HuH-7.5 (cell line): Measurements from ENCODE around the gene GIPC3.

ENCODE experiments used
- DNase-seq: peaks from one replicate; pipeline ENCODE4 v3.0.0; 2011; ENCODE audit warnings: low spot score

The GIPC3 gene

DNA sequence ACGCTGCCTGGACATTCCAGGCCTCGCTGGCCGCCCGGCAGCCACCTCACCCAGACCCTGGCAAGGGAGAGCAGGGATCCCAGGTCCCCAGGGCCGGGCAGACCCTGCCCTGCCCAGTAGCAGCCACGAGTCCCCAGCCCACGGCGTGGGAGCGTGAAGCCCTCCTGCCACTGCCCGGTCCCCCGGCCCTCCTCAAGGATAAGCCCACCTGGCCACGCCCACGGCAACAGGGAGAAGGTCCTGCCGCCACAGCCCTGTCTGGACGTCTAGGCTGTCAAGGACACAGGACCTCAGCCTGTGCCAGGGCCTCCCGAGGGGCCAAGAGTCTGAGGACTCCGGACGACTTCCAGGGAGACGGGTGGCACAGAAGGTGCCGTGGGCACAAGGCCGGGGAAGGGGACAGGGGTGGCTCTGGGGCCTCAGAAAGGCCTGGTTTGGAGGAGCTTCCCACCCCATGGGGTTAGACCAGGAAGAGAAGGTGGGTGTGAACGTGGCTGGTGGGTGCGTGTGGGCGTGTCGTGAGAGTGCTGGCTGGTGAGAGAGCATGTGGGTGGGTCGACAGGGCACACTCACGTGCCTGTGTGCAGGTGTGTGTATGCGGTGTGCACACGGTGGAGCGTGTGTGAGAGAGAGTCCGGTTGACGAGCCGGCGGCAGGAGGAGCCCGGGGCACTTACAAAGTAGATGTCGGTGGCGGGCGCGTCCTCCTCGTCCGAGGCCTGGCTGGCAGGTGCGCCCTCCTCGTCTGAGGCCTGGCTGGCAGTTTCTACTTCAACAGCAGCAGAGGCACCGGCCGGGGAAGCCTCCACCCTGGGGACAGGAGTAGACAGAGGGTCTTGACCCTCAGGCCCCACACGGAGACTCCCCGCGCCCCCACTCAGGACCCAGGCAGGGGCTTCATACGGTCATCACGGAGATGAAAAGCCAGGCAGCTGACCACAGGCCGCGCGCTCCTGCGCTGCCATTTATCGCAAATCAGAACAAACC is 53.2 kb downstream of the GIPC3 start:
- DNase-seq, result no peak

- no peak for DNase-seq
Observed at GRCh38 chr19:3639479-3639878, 54.2 kb downstream of the GIPC3 start.

- no peak for DNase-seq
Observed at GRCh38 chr19:3641515-3642269, 56.4 kb downstream of the GIPC3 start.

GRCh38 chr19:3642296-3642695 is 57.0 kb downstream of the GIPC3 start:
- no peak for DNase-seq
